ENCODE data around the gene RIMS3.

The RIMS3 gene

GRCh38 chr1:40621821-40622450, 43.5 kb downstream of the RIMS3 start:
- Histone ChIP-seq H3K9ac (ENCODE audit: low read length) (no peak overlapping the region), H3F3A (ENCODE audit: insufficient read depth) (no peaks in the 10 kb centered on the region), H3K9me3 (ENCODE audit: insufficient read depth, low read length) (no peaks in the 10 kb centered on the region), H3K79me2 (ENCODE audit: insufficient read depth, low read length) (no peaks in the 10 kb centered on the region), H2AFZ (ENCODE audit: low read depth, low read length, severe bottlenecking) (no peak overlapping the region), H3K4me3 (ENCODE audit: insufficient read depth, low read length, poor library complexity, severe bottlenecking) (no peak overlapping the region), H3K36me3 (ENCODE audit: low read length) (no peaks in the 10 kb centered on the region), H3K27ac (ENCODE audit: low read depth, low read length) (no peak overlapping the region), H3K27me3 (ENCODE audit: low read length) (no peaks in the 10 kb centered on the region), H4K20me1 (ENCODE audit: low read depth, low read length) (no peaks in the 10 kb centered on the region), H3K9me2 (replicated peaks; ENCODE audit: insufficient read depth, low read length) (no peaks in the 10 kb centered on the region), H3K4me2 (ENCODE audit: low read depth, low read length, poor library complexity, severe bottlenecking) (no peak overlapping the region)
- TF ChIP-seq CTCF (IDR thresholded peaks at IDR 0.05; ENCODE audit: insufficient read depth, low read length, poor library complexity, severe bottlenecking) = no peak
- TF ChIP-seq EZH2phosphoT487 (conservative IDR thresholded peaks at IDR 0.05; ENCODE audit: low read length) = no peak

GRCh38 chr1:40620586-40621210, 44.8 kb downstream of the RIMS3 start:
- no peaks in the 10 kb centered on the region for H3F3A ChIP-seq (ENCODE audit: insufficient read depth)
- H3K9ac ChIP-seq (ENCODE audit: low read length) = no peak overlapping the region
- no peaks in the 10 kb centered on the region for H3K36me3 ChIP-seq (ENCODE audit: low read length)
- no peak overlapping the region for H3K27ac ChIP-seq (ENCODE audit: low read depth, low read length)
- H3K4me2 ChIP-seq (ENCODE audit: low read depth, low read length, poor library complexity, severe bottlenecking) = no peak overlapping the region
- H3K9me3 ChIP-seq (ENCODE audit: insufficient read depth, low read length) = no peaks in the 10 kb centered on the region
- no peak for TF ChIP-seq CTCF (IDR thresholded peaks at IDR 0.05; ENCODE audit: insufficient read depth, low read length, poor library complexity, severe bottlenecking)
- no peak for TF ChIP-seq EZH2phosphoT487 (conservative IDR thresholded peaks at IDR 0.05; ENCODE audit: low read length)
- H3K27me3 ChIP-seq (ENCODE audit: low read length) = no peaks in the 10 kb centered on the region
- no peak overlapping the region for H2AFZ ChIP-seq (ENCODE audit: low read depth, low read length, severe bottlenecking)
- no peaks in the 10 kb centered on the region for H4K20me1 ChIP-seq (ENCODE audit: low read depth, low read length)
- H3K79me2 ChIP-seq (ENCODE audit: insufficient read depth, low read length) = no peaks in the 10 kb centered on the region
- no peak overlapping the region for H3K4me3 ChIP-seq (ENCODE audit: insufficient read depth, low read length, poor library complexity, severe bottlenecking)
- no peaks in the 10 kb centered on the region for H3K9me2 ChIP-seq (replicated peaks; ENCODE audit: insufficient read depth, low read length)

GRCh38 chr1:40620150-40620549, 45.3 kb downstream of the RIMS3 start:
- H3K27me3 ChIP-seq (ENCODE audit: low read length) = no peaks in the 10 kb centered on the region

More at GRCh38 chr1:40620150-40620549, 45.3 kb downstream of the RIMS3 start:
- H3K9ac ChIP-seq (ENCODE audit: low read length) = no peak overlapping the region
- no peaks in the 10 kb centered on the region for H3K9me2 ChIP-seq (replicated peaks; ENCODE audit: insufficient read depth, low read length)
- H3K79me2 ChIP-seq (ENCODE audit: insufficient read depth, low read length) = no peaks in the 10 kb centered on the region
- no peak for TF ChIP-seq CTCF (IDR thresholded peaks at IDR 0.05; ENCODE audit: insufficient read depth, low read length, poor library complexity, severe bottlenecking)
- no peak for TF ChIP-seq EZH2phosphoT487 (conservative IDR thresholded peaks at IDR 0.05; ENCODE audit: low read length)
- no peaks in the 10 kb centered on the region for H3F3A ChIP-seq (ENCODE audit: insufficient read depth)
- H2AFZ ChIP-seq (ENCODE audit: low read depth, low read length, severe bottlenecking) = no peak overlapping the region
- no peaks in the 10 kb centered on the region for H3K9me3 ChIP-seq (ENCODE audit: insufficient read depth, low read length)
- no peaks in the 10 kb centered on the region for H3K36me3 ChIP-seq (ENCODE audit: low read length)
- no peak overlapping the region for H3K4me3 ChIP-seq (ENCODE audit: insufficient read depth, low read length, poor library complexity, severe bottlenecking)
- H3K4me2 ChIP-seq (ENCODE audit: low read depth, low read length, poor library complexity, severe bottlenecking) = no peak overlapping the region
- H3K27ac ChIP-seq (ENCODE audit: low read depth, low read length) = no peak overlapping the region
- no peaks in the 10 kb centered on the region for H4K20me1 ChIP-seq (ENCODE audit: low read depth, low read length)
